Coronary artery (tissue), 2 donors: ENCODE results near the gene COL7A1.
A peak's percentile ranks its signal among the peaks of the same experiment; 100 is the strongest.

Experiments
- DNase-seq: peaks from one replicate; pipeline ENCODE4 v3.0.0-alpha.2; 2017; ENCODE audit warnings: low spot score
- H3K27ac ChIP-seq, 2 donors: fragments of 200-600 bp; sonication (generic); one replicate each; pipeline ENCODE4 v1.5.1; 2016 to 2019
- H3K4me3 ChIP-seq: fragments of 200-600 bp; sonication (generic); 2 replicates; pipeline ENCODE4 v1.5.1; 2016; ENCODE audit warnings: mild to moderate bottlenecking, moderate library complexity
- CTCF ChIP-seq: fragments of 200-600 bp; sonication (generic); IDR thresholded peaks from one replicate; pipeline ENCODE4 v1.5.1; 2019; ENCODE audit warnings: antibody characterized with exemption

COL7A1 gene

GRCh38 chr3:48596676-48597407 lies 1.7 kb upstream of the COL7A1 start:
- peak overlapping the region; percentile 82 to 96 for H3K27ac ChIP-seq
- DNase-seq = no peak
- H3K4me3 ChIP-seq = no peak overlapping the region
- no peak for TF ChIP-seq CTCF

- no peak for TF ChIP-seq CTCF
- Histone ChIP-seq H3K4me3 (no peak overlapping the region), H3K27ac (peak overlapping the region; percentile 82 to 96)
- DNase-seq = no peak
Measured at GRCh38 chr3:48596157-48596556, 1.0 kb upstream of the COL7A1 start.

GRCh38 chr3:48595526-48596121 lies 495 bp upstream of the COL7A1 start:
- peak; percentile 84 for DNase-seq
- TF ChIP-seq CTCF = no peak
- Histone ChIP-seq H3K4me3 (peak overlapping the region; percentile 72), H3K27ac (peak overlapping the region; percentile 82 to 96)

- peak overlapping the region in 1 of 2 donors; percentile 96 for H3K27ac ChIP-seq
- TF ChIP-seq CTCF = no peak
- no peak for DNase-seq
- peak overlapping the region; percentile 72 for H3K4me3 ChIP-seq
Measured at GRCh38 chr3:48594417-48595049, 596 bp downstream of the COL7A1 start.

GRCh38 chr3:48593337-48593736 lies 1.8 kb downstream of the COL7A1 start:
- TF ChIP-seq CTCF = no peak
- no peak for DNase-seq
- Histone ChIP-seq H3K27ac (no peak overlapping the region), H3K4me3 (no peak overlapping the region)

- Histone ChIP-seq H3K27ac (no peak overlapping the region), H3K4me3 (no peak overlapping the region)
- no peak for TF ChIP-seq CTCF
- no peak for DNase-seq
Measured at GRCh38 chr3:48592519-48593087, 2.5 kb downstream of the COL7A1 start.
